ENCODE results near the gene LRRC32. TPM values are rescaled to one million over a fixed set of nuclear protein-coding genes. Genes with fewer than 3 reads are reported as not detected.

Gene LRRC32
- total and polyA plus RNA-seq, 8 donors = 14.0 to 270 (median 23.9) TPM

GRCh38 chr11:76689313-76690260, 19.0 kb upstream of the LRRC32 start:
- DNase-seq = no peak
- WGBS, 5 donors = 70 to 81% (median 79%) methylated on average over 24 to 26 of the region's 26 CpGs
- intact Hi-C loops (cut with DNase I; ENCODE audit: low total_unique reads) = no loop called here

GRCh38 chr11:76688146-76688545, 17.6 kb upstream of the LRRC32 start:
- no peak for TF ChIP-seq EP300 (IDR thresholded peaks at IDR 0.05)
- no peak for TF ChIP-seq POLR2AphosphoS5 (IDR thresholded peaks at IDR 0.05)
- TF ChIP-seq CTCF (IDR thresholded peaks at IDR 0.05) = no peak
- no peak for TF ChIP-seq POLR2A (IDR thresholded peaks at IDR 0.05)
- H3K27me3 ChIP-seq = peaks cover 0 to 3% (median 0%) of the 10 kb centered on the region in 3 donors
- no peaks in the 10 kb centered on the region for H3K36me3 ChIP-seq
- intact Hi-C loops (cut with DNase I; ENCODE audit: low total_unique reads) = no loop called here
- DNase-seq = no peak
- no peak overlapping the region for H3K4me3 ChIP-seq
- H3K4me1 ChIP-seq = no peaks in the 10 kb centered on the region
- H3K27ac ChIP-seq = no peak overlapping the region
- no peaks in the 10 kb centered on the region for H3K9me3 ChIP-seq
- WGBS, 5 donors = 80 to 94% (median 86%) methylated on average over 7 of the region's 7 CpGs

More at GRCh38 chr11:76689313-76690260, 19.0 kb upstream of the LRRC32 start:
- Histone ChIP-seq H3K4me3 (no peak overlapping the region), H3K4me1 (no peaks in the 10 kb centered on the region), H3K36me3 (no peaks in the 10 kb centered on the region), H3K27me3 (peaks cover 0 to 3% (median 0%) of the 10 kb centered on the region in 3 donors), H3K27ac (no peak overlapping the region), H3K9me3 (no peaks in the 10 kb centered on the region)
- no peak for TF ChIP-seq CTCF (IDR thresholded peaks at IDR 0.05)
- no peak for TF ChIP-seq EP300 (IDR thresholded peaks at IDR 0.05)
- TF ChIP-seq POLR2A (IDR thresholded peaks at IDR 0.05) = no peak
- TF ChIP-seq POLR2AphosphoS5 (IDR thresholded peaks at IDR 0.05) = no peak

GRCh38 chr11:76686261-76687079, 15.9 kb upstream of the LRRC32 start:
- intact Hi-C loops (cut with DNase I; ENCODE audit: low total_unique reads) = no loop called here
- WGBS, 5 donors = 55 to 68% (median 58%) methylated on average over 13 to 16 of the region's 16 CpGs
- no peak for DNase-seq

More at GRCh38 chr11:76686261-76687079, 15.9 kb upstream of the LRRC32 start:
- TF ChIP-seq CTCF (IDR thresholded peaks at IDR 0.05) = no peak
- TF ChIP-seq EP300 (IDR thresholded peaks at IDR 0.05) = no peak
- TF ChIP-seq POLR2AphosphoS5 (IDR thresholded peaks at IDR 0.05) = no peak
- no peak for TF ChIP-seq POLR2A (IDR thresholded peaks at IDR 0.05)
- Histone ChIP-seq H3K27me3 (peaks cover 0 to 10% (median 0%) of the 10 kb centered on the region in 3 donors), H3K4me1 (no peaks in the 10 kb centered on the region), H3K4me3 (no peak overlapping the region), H3K36me3 (no peaks in the 10 kb centered on the region), H3K9me3 (no peaks in the 10 kb centered on the region), H3K27ac (no peak overlapping the region)

Measured in stomach (tissue), 9 donors.